ENCODE data around the gene ETFA.

Gene ETFA

GRCh38 chr15:76209942-76210341 is 101.3 kb downstream of the ETFA start:
- no peak for DNase-seq

- DNase-seq = no peak
Observed at GRCh38 chr15:76209523-76209922, 101.7 kb downstream of the ETFA start.

- DNase-seq = no peak
Observed at GRCh38 chr15:76208786-76209424, 102.4 kb downstream of the ETFA start.

GRCh38 chr15:76208084-76208785 is 103.0 kb downstream of the ETFA start:
- no peak for DNase-seq

DNA sequence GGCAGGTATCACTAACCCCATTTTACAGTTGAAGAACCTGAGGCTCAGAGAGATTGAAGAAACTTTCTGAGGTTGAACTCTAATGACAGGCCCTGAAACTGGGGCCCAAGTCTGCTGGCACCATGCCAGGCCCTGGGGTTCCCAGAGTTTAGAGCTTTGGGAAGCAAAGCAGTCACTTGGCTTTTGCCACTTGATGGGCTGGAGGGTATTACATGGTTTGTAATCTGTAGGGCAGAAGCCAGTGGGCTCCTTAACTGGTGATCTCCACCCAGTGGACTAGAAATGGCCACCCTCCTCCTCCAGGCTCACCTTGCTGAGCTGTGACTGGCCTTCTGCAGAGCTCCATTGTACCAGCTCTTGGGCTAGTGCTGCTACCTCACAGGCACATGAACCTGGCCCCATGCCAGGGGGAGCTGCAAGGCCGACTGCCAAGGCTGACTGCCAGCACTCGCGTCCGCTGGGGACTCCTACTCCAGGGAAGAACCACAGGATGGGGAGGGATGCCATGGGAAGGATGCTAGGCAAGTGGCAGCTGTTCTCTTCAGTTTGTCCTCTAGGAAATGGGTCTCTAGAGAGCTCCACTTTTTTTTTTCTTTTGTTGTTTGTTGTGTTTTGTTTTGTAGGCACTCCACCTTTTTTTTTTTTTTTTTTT is 104.8 kb downstream of the ETFA start:
- DNase-seq = no peak

DNA sequence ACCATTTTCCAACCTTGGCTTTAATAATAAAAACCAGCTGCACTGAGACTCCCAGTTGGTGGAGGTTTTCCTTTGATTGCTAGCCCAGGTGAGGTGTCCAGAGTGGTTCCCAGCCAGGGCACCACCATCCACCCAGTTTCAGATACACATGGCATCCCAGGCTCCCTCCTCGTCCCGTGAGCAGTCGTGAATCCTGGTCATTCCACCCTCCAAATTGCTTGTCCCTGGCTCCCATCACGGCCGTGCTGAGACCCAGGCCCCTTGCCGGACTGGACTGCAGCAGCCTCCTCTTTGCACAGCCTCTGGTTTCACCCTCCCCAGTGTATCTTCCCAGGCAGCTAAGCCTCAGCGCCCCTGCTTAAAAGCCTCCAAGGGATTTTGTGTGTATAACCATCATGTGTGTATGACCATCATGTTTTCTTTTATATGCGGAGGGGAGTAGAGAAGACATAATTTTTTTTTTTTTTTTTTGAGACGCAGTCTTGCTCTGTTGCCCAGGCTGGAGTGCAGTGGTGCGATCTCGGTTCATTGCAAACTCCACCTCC is 106.3 kb downstream of the ETFA start:
- DNase-seq = no peak

- DNase-seq = no peak
Observed at GRCh38 chr15:76204109-76204845, 107.0 kb downstream of the ETFA start.

GRCh38 chr15:76203346-76204108 is 107.7 kb downstream of the ETFA start:
- no peak for DNase-seq

DNA sequence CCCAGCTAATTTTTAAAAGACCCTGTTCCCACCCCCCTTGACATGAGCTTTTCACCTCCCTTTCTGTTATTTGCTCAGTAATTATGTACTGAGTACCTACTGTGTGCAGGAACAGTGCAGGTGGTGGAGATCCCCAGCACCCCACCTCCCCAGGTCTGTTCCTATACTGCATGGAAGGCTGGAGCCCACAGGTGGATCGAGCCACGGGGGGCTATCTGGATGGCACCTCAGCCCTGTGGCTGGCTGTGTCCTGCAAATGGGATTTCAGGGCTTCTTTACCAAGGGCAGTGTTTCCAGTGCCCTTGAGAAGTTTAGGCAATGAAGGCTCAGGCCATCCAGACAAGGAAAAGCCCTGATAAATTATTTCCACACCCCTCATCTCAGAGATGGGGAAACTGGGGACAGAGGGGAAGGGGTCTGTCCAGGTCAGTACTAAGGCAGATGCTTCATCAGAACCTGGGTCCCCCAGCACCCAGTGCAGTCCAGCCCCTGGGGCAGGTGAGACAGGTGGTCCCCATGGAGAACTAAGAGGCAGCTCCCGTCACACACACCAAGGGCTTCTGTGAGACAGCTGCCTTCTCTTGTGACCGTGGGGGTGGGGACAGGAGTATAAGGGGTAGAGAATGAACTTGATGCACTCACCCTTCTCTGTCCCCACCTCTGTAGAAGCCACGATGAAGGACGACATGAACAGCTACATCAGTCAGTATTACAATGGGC is 109.6 kb downstream of the ETFA start:
- peak; percentile 37 for DNase-seq

DNA sequence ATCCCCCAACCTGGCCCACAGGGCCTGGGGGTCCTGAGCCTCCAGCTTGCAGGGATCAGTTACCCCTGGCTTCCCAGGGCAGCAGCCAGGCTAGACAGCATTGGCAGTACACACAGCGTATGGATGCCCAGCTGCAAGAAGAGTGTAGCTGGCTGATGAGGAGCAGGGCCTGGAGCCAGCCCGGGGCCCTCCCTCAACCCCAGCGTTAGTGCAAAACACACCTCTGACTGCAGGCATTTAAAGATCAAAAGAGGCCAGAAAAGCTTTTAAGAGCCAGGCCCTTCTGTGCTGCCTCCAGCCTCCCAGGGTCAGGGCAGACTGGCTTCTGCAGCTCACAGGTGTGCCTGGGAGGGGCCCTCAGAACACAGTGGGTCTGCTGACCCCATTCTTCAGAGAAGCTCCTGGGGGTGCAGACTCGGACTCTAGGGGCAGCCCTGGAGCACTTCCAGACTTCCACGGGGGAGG is 110.6 kb downstream of the ETFA start:
- DNase-seq = peak; percentile 30

DNA sequence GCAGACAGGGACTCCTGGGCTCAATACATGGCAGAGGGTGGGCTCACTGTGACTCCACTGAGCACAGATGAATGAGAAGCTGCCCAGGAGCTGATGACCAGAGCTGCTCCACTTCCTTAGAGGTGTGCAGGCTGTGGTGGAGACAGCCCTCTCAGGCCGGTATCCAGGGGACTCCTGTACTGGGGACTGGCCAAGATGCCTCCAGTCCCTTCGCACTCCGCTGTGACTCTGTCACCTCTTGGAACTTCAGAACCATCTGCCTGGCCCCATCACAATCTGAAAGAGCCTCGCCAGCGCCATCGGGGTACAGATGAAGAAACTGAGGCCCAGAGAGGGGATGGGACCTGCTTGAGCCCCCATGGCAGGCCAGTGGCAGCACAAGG is 111.2 kb downstream of the ETFA start:
- DNase-seq = peak; percentile 37

DNA sequence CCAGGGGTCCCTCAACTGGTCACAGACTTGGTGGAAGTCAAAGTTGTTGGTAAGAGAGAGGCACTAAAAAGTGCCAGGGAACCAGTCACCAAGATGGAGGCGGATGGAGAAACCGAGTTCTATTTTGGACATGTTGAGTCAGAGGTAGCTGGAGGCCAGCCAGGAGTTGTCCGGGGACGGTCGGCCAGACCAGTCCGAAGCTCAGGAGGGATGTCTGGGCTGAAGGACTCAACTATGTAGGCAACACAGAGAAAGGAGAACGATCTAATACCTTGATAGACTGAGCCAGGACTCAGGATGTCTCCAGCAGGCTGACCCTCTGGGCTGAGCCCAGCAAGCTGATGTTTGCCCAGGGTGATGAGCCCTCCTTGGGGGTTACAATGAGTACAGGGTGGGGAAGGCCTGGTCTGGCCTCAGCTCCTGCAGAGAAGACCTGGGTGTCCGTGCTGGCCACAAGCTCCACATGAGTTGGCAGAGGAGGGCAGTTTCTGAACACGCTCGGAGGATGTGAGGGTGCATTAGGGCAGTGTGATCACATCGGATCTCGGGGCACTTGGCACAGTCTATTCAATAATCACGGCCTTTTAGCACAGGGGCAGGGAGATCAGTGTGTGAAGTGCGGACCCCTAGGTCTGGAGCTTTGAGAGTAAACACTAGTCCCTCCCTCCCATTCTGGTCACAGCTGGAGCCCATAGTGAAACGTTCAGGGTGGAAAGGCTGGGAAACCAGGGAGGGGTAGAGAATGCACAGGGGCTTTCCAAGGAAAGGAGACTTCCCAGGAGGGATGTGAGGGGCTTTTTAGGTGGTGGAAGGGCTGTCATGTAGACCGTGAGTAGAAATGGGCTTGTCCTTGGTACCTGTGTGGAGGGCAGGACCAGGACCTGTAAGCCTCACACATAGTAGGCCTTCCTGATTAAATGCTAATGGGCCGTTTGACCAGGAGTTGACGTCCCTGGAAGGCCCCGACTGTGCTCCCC is 111.9 kb downstream of the ETFA start:
- peak; percentile 27 for DNase-seq

DNA sequence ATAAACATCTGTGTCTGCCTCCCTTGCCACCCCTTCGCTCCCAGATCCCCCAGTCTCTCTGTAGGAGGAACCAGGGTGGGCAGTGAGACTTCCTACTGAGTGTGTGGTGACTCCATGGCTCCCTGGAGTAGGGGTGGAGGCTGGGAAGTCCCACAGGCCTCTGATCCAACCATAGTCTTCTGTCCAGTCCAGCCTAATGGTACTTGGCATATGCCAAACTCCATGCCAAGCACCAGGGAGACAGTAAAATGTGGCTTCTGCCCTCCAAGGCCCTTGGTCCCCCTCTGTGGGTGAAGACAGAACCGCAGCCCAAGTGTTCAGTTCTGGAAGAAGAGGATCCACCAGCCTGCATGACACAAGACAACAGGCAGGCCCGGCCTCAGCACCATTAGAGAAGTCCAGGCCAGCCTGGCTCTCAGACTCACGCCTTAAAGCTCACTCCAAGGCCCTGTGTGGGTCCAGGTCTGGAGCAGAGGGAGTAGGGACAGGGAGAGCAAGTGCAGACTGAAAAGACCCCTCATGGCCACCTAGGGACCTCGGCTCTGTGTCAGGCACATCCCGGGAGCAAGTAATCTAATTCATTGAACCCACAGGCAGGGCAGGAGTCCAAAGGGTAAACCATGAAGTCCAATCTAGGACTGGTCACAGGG is 112.7 kb downstream of the ETFA start:
- DNase-seq = peak; percentile 26

- DNase-seq = peak; percentile 38
Observed at GRCh38 chr15:76197703-76198455, 113.4 kb downstream of the ETFA start.

DNA sequence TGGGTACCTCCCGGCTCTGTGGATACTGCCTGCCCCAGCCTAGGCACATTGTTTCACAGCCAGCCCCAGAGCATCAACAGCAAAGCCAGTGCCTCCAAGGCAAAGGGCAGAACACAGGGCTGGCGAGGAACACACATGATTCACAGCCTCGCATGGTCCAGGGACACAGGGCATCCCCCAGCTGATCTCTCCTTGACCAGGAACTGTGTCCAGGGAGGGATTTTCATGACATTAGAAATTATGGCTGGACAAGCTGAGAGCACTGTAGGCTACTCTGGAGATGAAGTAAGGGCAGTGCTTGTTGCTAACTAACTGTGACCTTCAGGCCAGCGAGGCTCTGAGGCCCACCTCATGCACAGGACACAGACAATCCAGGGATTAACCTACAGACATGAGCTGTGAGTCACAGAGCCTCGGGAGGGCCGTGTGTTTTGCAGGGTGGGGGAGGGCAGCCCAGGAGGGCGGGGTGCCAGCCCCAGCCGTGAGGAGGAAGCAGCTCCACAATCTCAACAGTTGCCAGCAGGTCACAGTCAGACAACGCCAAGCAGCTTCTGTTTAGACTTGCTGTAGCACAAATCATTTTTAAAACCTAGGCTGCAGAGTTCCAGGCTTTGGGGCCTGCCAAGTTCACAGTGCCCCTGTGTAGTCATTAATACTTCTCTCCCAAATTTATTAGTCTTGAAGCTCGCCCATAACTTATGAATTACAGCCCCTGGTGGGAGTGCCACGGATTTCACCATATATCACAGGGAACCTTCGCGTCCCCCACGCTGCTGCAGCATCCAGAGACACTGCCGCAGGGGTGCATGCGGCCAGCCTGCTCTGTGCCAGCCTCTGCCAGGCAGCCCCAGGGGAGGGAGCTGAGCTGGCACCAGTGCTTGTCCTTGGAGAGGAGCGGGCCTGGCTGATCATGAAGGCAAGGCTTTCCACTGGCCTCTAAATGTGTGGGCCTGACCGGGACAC is 114.7 kb downstream of the ETFA start:
- peak; percentile 54 for DNase-seq

- DNase-seq = peak; percentile 35
Observed at GRCh38 chr15:76195506-76196268, 115.6 kb downstream of the ETFA start.

DNA sequence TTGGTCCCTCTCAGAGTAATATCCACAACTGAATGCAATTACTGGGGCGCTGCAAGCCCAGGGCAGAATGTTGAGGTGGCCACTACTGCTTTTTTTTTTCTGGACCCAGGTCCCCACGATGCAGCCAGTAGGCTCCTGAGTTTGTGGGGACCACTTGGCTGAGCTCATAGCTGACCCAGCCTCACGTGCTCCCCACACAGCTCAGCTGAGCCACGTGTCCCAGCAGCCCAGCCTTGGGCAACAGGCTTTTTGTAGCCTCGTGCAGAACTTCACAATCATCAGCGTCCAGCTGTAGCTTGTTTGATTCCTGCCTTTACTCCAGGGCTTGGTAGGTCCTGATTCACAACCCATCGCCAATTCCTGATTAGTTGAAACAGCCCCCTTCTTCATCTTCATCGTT is 117.3 kb downstream of the ETFA start:
- no peak for DNase-seq
